GM12892 (cell line): Measurements from ENCODE around the gene CABP5.

Source experiments
- POLR2A ChIP-seq: IDR thresholded peaks from 2 replicates; pipeline ENCODE4 v1.6.1; 2011; ENCODE audit warnings: low read depth, low read length, control low read depth
- POLR2AphosphoS5 ChIP-seq: IDR thresholded peaks from 2 replicates; pipeline ENCODE4 v1.6.1; 2011; ENCODE audit warnings: low read depth, low read length, control low read depth
- TAF1 ChIP-seq: IDR thresholded peaks from 2 replicates; pipeline ENCODE4 v1.6.1; 2011; ENCODE audit warnings: low read depth, mild to moderate bottlenecking, control low read depth, low read length, borderline replicate concordance

DNA sequence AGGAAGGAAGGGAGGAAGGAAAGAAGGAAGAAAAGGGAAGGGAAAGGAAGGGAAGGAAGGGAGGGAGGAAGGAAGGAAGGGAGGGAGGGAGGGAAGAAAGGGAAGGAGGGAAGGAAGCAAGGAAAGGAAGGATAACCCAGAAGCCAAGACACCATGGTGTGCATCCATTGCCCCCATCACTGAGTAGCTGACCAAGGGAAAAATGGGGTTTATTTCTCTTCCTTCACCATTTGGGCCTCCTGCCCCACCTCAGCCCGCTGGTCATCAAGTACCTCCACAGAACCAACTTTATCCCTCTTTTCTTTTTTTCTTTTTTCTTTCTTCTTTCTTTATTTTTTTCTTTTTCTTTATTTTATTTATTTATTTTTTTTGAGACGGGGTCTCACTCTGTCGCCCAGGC, 20.4 kb downstream of the CABP5 start:
- TF ChIP-seq POLR2A: no peak
- TF ChIP-seq TAF1: no peak
- no peak for TF ChIP-seq POLR2AphosphoS5
